ENCODE measurements around the gene TPM3.
"Not testable (repeated sequence)": the region's sequence is repeated elsewhere in the genome, so short reads cannot be mapped to it uniquely, and the experiment has no call there.

The TPM3 gene

GRCh38 chr1:154191990-154192461 lies at the start of gene TPM3:
Gene TPM3, minus strand, starts transcription at chr1:154192100. Its CDS starts 82 bp downstream, at chr1:154192018.
- H3K4me3 ChIP-seq (ENCODE audit: low read depth, low read length), result no peak within 1 kb of the TSS
- no peak for TF ChIP-seq CTCF (IDR thresholded peaks at IDR 0.05; ENCODE audit: borderline replicate concordance, insufficient read depth, low read depth, low read length)

- TF ChIP-seq CTCF (IDR thresholded peaks at IDR 0.05; ENCODE audit: borderline replicate concordance, insufficient read depth, low read depth, low read length), result no peak
- no peak overlapping the region for H3K4me3 ChIP-seq (ENCODE audit: low read depth, low read length)
These were observed 48.5 kb upstream of the TPM3 start for GRCh38 chr1:154240294-154240833.

- no peak overlapping the region for H3K4me3 ChIP-seq (ENCODE audit: low read depth, low read length)
- no peak for TF ChIP-seq CTCF (IDR thresholded peaks at IDR 0.05; ENCODE audit: borderline replicate concordance, insufficient read depth, low read depth, low read length)
These were observed 47.6 kb upstream of the TPM3 start for GRCh38 chr1:154239491-154239890.

- H3K4me3 ChIP-seq (ENCODE audit: low read depth, low read length), result no peak overlapping the region
- no peak for TF ChIP-seq CTCF (IDR thresholded peaks at IDR 0.05; ENCODE audit: borderline replicate concordance, insufficient read depth, low read depth, low read length)
These were observed 46.1 kb upstream of the TPM3 start for GRCh38 chr1:154237880-154238506.

- no peak overlapping the region for H3K4me3 ChIP-seq (ENCODE audit: low read depth, low read length)
- no peak for TF ChIP-seq CTCF (IDR thresholded peaks at IDR 0.05; ENCODE audit: borderline replicate concordance, insufficient read depth, low read depth, low read length)
These were observed 45.5 kb upstream of the TPM3 start for GRCh38 chr1:154237435-154237834.

- no peak for TF ChIP-seq CTCF (IDR thresholded peaks at IDR 0.05; ENCODE audit: borderline replicate concordance, insufficient read depth, low read depth, low read length)
These were observed 45.0 kb upstream of the TPM3 start for GRCh38 chr1:154236855-154237254.

GRCh38 chr1:154233127-154233526 lies 41.2 kb upstream of the TPM3 start:
- H3K4me3 ChIP-seq (ENCODE audit: low read depth, low read length), result not testable (repeated sequence)

More at GRCh38 chr1:154236855-154237254, 45.0 kb upstream of the TPM3 start:
- H3K4me3 ChIP-seq (ENCODE audit: low read depth, low read length), result no peak overlapping the region

- H3K4me3 ChIP-seq (ENCODE audit: low read depth, low read length), result not testable (repeated sequence)
These were observed 39.2 kb upstream of the TPM3 start for GRCh38 chr1:154231112-154231511.

All from GM12875 (cell line).